Brain microvascular endothelial cell (primary cell): ENCODE results near the gene C2orf68.
A peak's percentile ranks its signal among the peaks of the same experiment; 100 is the strongest.
"Not testable (repeated sequence)": the region's sequence is repeated elsewhere in the genome, so short reads cannot be mapped to it uniquely, and the experiment has no call there.

Experiments used
- DNase-seq: peaks from one replicate; pipeline ENCODE4 v3.0.0-alpha.2; 2020
- H3K27ac ChIP-seq: fragments of 250-450 bp; sonication (Bioruptor Pico); 2 replicates; pipeline ENCODE4 v1.5.1; 2020; ENCODE audit warnings: mild to moderate bottlenecking, moderate library complexity
- H3K27me3 ChIP-seq: fragments of 250-450 bp; sonication (Bioruptor Pico); replicated peaks from 2 replicates; pipeline ENCODE4 v1.5.1; 2020; ENCODE audit warnings: mild to moderate bottlenecking
- H3K36me3 ChIP-seq: fragments of 250-450 bp; sonication (Bioruptor Pico); replicated peaks from 2 replicates; pipeline ENCODE4 v1.5.1; 2020; ENCODE audit warnings: mild to moderate bottlenecking
- H3K4me3 ChIP-seq: 2 replicates; pipeline ENCODE4 v1.5.1; 2011; ENCODE audit warnings: low read depth, mild to moderate bottlenecking, control low read depth, low read length, moderate library complexity
- CTCF ChIP-seq: IDR thresholded peaks from 2 replicates; pipeline ENCODE4 v1.5.1; 2011; ENCODE audit warnings: low read depth, mild to moderate bottlenecking, moderate library complexity, low read length, control low read depth, inconsistent platforms; ENCODE audit errors: missing control alignments
- in situ Hi-C: cut with HindIII; loops from 2 replicates; pipeline ENCODE4 v1.10.0; 2017; ENCODE audit warnings: low sequenced_read_pairs, low pct_ligation_motif_present

The C2orf68 gene

GRCh38 chr2:85607268-85608215 is 4.3 kb downstream of the C2orf68 start:
- no peak for DNase-seq
- no peaks in the 10 kb centered on the region for H3K27me3 ChIP-seq
- in situ Hi-C loops, result no loop called here
- TF ChIP-seq CTCF, result no peak
- no peak overlapping the region for H3K27ac ChIP-seq
- peaks cover 9% of the 10 kb centered on the region for H3K36me3 ChIP-seq
- no peak overlapping the region for H3K4me3 ChIP-seq

- peak overlapping the region; percentile 23 for H3K27ac ChIP-seq
- DNase-seq, result no peak
- in situ Hi-C loops, result no loop called here
- peaks cover 9% of the 10 kb centered on the region for H3K36me3 ChIP-seq
- no peaks in the 10 kb centered on the region for H3K27me3 ChIP-seq
- H3K4me3 ChIP-seq, result no peak overlapping the region
- TF ChIP-seq CTCF, result no peak
These were observed 5.8 kb downstream of the C2orf68 start for GRCh38 chr2:85606116-85606455.

- no peaks in the 10 kb centered on the region for H3K27me3 ChIP-seq
- peak; percentile 94 for DNase-seq
- no peak for TF ChIP-seq CTCF
- no peak overlapping the region for H3K4me3 ChIP-seq
- H3K36me3 ChIP-seq, result peaks cover 9% of the 10 kb centered on the region
- peak overlapping the region; percentile 17 for H3K27ac ChIP-seq
- in situ Hi-C loops, result no loop called here
These were observed 6.3 kb downstream of the C2orf68 start for GRCh38 chr2:85605406-85606115.

GRCh38 chr2:85604568-85605339 is 7.1 kb downstream of the C2orf68 start:
- Histone ChIP-seq H3K4me3 (no peak overlapping the region), H3K27me3 (no peaks in the 10 kb centered on the region), H3K27ac (no peak overlapping the region), H3K36me3 (peaks cover 9% of the 10 kb centered on the region)
- in situ Hi-C loops, result no loop called here
- DNase-seq, result no peak
- no peak for TF ChIP-seq CTCF

- H3K27me3 ChIP-seq, H3K4me3 ChIP-seq, DNase-seq, H3K36me3 ChIP-seq, H3K27ac ChIP-seq, in situ Hi-C loops: not testable (repeated sequence)
These were observed 7.8 kb downstream of the C2orf68 start for GRCh38 chr2:85604133-85604444.
